MM.1S (cell line): ENCODE measurements around the gene ERCC5.

Source experiments
- EZH2 ChIP-seq: fragments of 300-600 bp; sonication (generic); optimal IDR thresholded peaks from 2 replicates; pipeline ENCODE3; 2017; ENCODE audit warnings: low read depth, mild to moderate bottlenecking, antibody characterized with exemption, low read length, mixed read lengths
- TF ChIP-seq, protein P1 (sequence below): fragments of 300-600 bp; sonication (generic); IDR thresholded peaks from 2 replicates; pipeline ENCODE4 v1.5.1; 2016; ENCODE audit warnings: antibody characterized with exemption, low read length, mixed read lengths

DNA sequence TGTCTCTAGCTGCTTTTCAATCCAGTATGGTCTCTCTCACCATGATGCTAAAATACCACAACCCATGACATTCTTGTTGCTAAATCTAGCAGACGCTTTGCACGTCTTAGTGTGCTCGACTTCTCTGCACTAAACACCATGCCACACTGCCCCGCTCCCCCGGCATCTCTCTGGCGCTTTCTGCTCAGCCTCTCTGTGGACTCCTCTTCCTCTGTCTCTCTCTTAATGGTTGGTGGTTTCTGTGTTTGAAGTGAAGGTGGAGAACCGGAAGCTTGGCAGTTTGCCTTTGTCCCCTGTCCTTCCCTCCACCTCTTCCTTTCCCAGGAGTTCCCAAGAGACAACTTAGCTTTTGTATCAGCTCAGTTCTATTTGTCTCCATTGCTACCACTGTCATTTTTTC lies 8.8 kb downstream of the ERCC5 start:
- TF ChIP-seq, protein P1, sequence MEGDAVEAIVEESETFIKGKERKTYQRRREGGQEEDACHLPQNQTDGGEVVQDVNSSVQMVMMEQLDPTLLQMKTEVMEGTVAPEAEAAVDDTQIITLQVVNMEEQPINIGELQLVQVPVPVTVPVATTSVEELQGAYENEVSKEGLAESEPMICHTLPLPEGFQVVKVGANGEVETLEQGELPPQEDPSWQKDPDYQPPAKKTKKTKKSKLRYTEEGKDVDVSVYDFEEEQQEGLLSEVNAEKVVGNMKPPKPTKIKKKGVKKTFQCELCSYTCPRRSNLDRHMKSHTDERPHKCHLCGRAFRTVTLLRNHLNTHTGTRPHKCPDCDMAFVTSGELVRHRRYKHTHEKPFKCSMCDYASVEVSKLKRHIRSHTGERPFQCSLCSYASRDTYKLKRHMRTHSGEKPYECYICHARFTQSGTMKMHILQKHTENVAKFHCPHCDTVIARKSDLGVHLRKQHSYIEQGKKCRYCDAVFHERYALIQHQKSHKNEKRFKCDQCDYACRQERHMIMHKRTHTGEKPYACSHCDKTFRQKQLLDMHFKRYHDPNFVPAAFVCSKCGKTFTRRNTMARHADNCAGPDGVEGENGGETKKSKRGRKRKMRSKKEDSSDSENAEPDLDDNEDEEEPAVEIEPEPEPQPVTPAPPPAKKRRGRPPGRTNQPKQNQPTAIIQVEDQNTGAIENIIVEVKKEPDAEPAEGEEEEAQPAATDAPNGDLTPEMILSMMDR, result no peak
- TF ChIP-seq EZH2, result no peak
